Measurements from ENCODE around the gene DOLK. TPM values are rescaled to one million over a fixed set of nuclear protein-coding genes. Genes with fewer than 3 reads are reported as not detected.

DOLK gene
- polyA plus RNA-seq, 2 of the 4 experiments (the other 2 are of a cell fraction) = 22.8 to 25.4 TPM

DNA sequence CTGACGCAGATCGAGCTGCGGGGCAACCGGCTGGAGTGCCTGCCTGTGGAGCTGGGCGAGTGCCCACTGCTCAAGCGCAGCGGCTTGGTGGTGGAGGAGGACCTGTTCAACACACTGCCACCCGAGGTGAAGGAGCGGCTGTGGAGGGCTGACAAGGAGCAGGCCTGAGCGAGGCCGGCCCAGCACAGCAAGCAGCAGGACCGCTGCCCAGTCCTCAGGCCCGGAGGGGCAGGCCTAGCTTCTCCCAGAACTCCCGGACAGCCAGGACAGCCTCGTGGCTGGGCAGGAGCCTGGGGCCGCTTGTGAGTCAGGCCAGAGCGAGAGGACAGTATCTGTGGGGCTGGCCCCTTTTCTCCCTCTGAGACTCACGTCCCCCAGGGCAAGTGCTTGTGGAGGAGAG lies 31.2 kb downstream of the DOLK start:
- Histone ChIP-seq H3K4me2 (peak overlapping the region; percentile 57; the same call in 2 of the 3 replicates), H3K9me3 (no peaks in the 10 kb centered on the region), H3K4me3 (no peak overlapping the region), H3K4me1 (peaks cover 77% of the 10 kb centered on the region), H3K27ac (peak overlapping the region; percentile 76 to 84)
- 90% methylated on average over 14 of the region's 18 CpGs for WGBS (ENCODE audit: missing lambda C conversion rate)
- ChIA-PET POLR2A (no interaction called here), CTCF (interaction anchor here (0.8 to 4.3 kb wide), 4 partner anchors 9 to 40 kb away, joined by 3 to 37 read pairs (median 6); no protein-coding TSS in a partner anchor)
- DNase-seq (ENCODE audit: low read depth in 1 of 2, low spot score in 1 of 2) (no peak), ATAC-seq (no peak), FAIRE-seq (no peak)
- TF ChIP-seq HEYL (CRISPR knock-in tag; IDR thresholded peaks at IDR 0.05) (no peak), ZFP36 (IDR thresholded peaks at IDR 0.05; ENCODE audit: borderline replicate concordance, partially characterized antibody) (no peak), GATA3 (IDR thresholded peaks at IDR 0.05; ENCODE audit: borderline replicate concordance) (no peak), FOSB (CRISPR knock-in tag; IDR thresholded peaks at IDR 0.05) (no peak), ZC3H11A (IDR thresholded peaks at IDR 0.05) (no peak), HDAC2 (IDR thresholded peaks at IDR 0.05) (no peak), SREBF2 (IDR thresholded peaks at IDR 0.05) (no peak), EHF (CRISPR knock-in tag; IDR thresholded peaks at IDR 0.05) (no peak), RARB (CRISPR knock-in tag; IDR thresholded peaks at IDR 0.05) (no peak), NR3C1 (IDR thresholded peaks at IDR 0.05) (no peak)
- TF ChIP-seq, protein P1, sequence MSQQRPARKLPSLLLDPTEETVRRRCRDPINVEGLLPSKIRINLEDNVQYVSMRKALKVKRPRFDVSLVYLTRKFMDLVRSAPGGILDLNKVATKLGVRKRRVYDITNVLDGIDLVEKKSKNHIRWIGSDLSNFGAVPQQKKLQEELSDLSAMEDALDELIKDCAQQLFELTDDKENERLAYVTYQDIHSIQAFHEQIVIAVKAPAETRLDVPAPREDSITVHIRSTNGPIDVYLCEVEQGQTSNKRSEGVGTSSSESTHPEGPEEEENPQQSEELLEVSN (IDR thresholded peaks at IDR 0.05; ENCODE audit: borderline replicate concordance, low read depth) = no peak

DNA sequence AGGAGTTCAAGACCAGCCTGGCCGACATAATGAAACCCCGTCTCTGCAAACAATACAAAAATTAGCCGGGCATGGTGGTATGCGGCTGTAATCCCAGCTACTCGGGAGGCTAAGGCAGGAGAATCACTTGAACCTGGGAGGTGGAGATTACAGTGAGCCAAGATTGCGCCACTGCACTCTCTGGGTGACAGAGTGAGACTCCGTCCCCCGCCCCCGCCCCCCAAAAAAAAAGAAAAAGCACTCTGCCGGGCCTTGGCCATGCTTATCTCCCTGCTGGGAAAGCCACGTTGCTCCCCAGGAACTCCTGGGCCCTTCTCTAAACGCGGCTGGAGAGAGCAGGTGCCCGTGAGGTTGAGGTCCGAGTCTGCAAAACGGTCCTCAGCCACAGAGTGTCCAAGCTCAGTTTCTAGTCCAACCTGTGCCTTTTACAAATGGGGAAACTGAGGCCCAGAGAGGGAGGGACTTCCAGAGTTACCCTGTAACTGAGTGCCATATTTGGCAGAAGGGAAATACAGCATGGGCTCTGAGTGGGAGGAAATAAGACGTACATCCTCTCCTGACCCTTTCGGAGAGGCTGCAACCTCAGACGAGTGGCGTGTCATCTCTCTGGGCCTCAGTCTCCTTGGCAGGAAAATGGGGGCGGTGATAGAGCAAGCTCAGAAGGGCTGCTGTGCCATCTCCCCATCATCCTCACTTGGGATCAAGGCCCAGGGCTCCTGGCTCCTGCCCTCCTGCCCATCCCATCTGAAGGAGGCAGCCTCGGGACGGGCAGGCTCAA lies 33.2 kb downstream of the DOLK start:
- Histone ChIP-seq H3K4me3 (no peak overlapping the region), H3K9me3 (no peaks in the 10 kb centered on the region), H3K4me2 (peak overlapping the region; percentile 79), H3K4me1 (peaks cover 70% of the 10 kb centered on the region), H3K27ac (peak overlapping the region; percentile 91 to 97)
- WGBS (ENCODE audit: missing lambda C conversion rate) = 81% methylated on average over 18 of the region's 23 CpGs
- DNase-seq (ENCODE audit: low read depth in 1 of 2, low spot score in 1 of 2) (no peak), ATAC-seq (no peak), FAIRE-seq (no peak)
- POLR2A ChIA-PET = no interaction called here
- CTCF ChIA-PET = interaction anchor here (0.9 to 4.3 kb wide), 2 partner anchors 14 to 51 kb away, joined by 3 to 37 read pairs; no protein-coding TSS in a partner anchor
- TF ChIP-seq CEBPB (IDR thresholded peaks at IDR 0.05) (0 out of 4 replicates have a peak, but pooled peaks of 1 of the 2 experiments have one; percentile 34), POLR2A (IDR thresholded peaks at IDR 0.05; ENCODE audit: low read length) (no peak), CBX8 (IDR thresholded peaks at IDR 0.05) (no peak), CHD2 (IDR thresholded peaks at IDR 0.05; ENCODE audit: low read length, partially characterized antibody) (no peak), RFX5 (IDR thresholded peaks at IDR 0.05) (no peak)

DNA sequence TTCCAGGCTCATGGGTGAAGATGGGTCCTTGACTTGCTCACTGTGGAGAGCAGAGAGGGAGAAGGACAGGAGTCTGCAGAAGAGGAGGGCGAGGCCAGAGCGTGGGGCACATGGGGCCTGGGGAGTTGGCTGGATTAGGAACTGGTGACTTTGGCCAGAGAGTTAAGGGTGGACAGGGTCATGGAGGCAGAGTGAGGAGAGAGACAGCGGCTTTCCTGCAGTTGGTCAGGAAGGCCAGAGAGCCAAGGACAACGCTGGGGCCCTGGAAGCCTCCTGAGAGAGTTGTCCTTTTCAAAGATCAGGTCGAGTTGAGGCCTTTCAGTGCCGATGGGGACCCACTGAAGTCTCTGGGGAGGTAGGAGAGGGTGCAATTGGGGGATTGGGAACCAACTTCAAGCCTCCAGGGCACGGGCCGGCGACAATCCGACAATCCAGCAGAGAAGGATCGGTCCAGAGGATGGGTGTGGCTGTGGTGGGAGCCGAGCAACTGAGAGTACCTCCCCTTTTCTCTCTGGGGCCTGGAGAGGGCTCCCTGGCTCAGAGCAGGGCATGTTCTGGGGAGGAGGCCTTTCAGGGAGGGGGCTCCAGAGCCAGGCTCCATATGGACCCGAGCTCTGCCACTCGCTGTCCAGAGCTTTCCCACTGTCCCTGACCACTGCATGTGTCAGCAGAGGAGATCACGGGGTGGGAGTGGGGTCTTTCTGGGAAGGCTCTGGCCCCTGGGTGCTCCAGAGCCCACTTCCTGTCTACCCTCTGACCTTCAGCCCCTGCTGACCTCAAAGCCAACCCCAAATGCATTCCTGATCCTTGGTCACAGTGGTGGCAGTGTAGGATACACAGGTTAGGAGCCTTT lies 34.1 kb downstream of the DOLK start:
- FAIRE-seq (no peak), DNase-seq (ENCODE audit: low read depth in 1 of 2, low spot score in 1 of 2) (peak in 1 of 2 experiments; percentile 42), ATAC-seq (peak in 1 of 2 experiments; percentile 57; a peak in 3 of 6 replicates)
- Histone ChIP-seq H3K4me2 (peak overlapping the region; percentile 79), H3K4me1 (peaks cover 66% of the 10 kb centered on the region), H3K9me3 (no peaks in the 10 kb centered on the region), H3K4me3 (peak overlapping the region; percentile 21; the same call in 1 of the 3 replicates), H3K27ac (peak overlapping the region; percentile 91 to 97)
- TF ChIP-seq RFX5 (IDR thresholded peaks at IDR 0.05) = no peak
- ChIA-PET POLR2A (interaction anchor here (1.0 kb wide), 1 partner anchor 34 kb away, joined by 3 read pairs; no protein-coding TSS in a partner anchor), CTCF (interaction anchor here (0.9 to 4.3 kb wide), 8 partner anchors 7 to 50 kb away, joined by 3 to 37 read pairs (median 4); partner anchors contain the start of gene PHYHD1)
- WGBS (ENCODE audit: missing lambda C conversion rate) = 45% methylated on average over 13 of the region's 15 CpGs

DNA sequence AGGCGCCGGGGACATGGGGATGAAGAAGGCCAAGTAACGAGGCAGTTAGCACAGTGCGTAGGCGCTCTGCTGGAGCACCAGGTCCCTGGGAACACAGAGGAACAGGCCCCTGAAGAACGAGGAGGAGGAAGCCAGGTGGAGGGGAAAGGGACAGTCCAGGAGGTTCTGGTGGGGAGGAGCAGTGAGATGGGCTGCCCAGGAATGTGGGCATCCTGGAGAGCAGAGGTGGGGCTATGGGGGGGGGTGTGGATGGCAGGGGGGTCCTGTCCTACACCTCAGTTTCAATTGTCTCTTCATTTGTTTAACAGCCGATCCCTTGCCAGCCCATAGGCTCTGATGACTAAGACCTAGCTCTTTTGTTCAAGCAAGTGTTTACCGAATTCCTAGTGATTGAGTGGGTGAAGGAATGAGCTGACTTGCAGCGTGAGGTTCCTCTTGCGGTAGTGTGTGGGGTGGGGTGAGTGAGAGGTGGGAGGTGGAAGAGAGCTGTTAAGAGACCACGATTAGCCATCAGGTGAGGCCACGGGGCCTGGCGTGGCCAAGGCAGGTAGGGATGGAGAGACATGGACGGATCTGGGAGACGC lies 35.0 kb downstream of the DOLK start:
- ATAC-seq (peak; percentile 74 to 86), DNase-seq (ENCODE audit: low read depth in 1 of 2, low spot score in 1 of 2) (peak; percentile 93 to 97), FAIRE-seq (peak; percentile 74)
- peak overlapping the region; percentile 79 for H3K4me2 ChIP-seq
- H3K4me1 ChIP-seq = peaks cover 61% of the 10 kb centered on the region
- CTCF ChIA-PET = interaction anchor here (0.9 to 1.9 kb wide), 6 partner anchors 8 to 48 kb away, joined by 3 to 10 read pairs (median 4); partner anchors contain the start of gene PHYHD1
- H3K9me3 ChIP-seq = no peaks in the 10 kb centered on the region
- peak overlapping the region; percentile 21; the same call in 2 of the 3 replicates for H3K4me3 ChIP-seq
- POLR2A ChIA-PET = interaction anchor here (1.0 kb wide), 1 partner anchor 33 kb away, joined by 3 read pairs; no protein-coding TSS in a partner anchor
- WGBS (ENCODE audit: missing lambda C conversion rate) = 14% methylated on average over 15 of the region's 15 CpGs
- peak overlapping the region; percentile 91 to 97 for H3K27ac ChIP-seq
- TF ChIP-seq RCOR1 (IDR thresholded peaks at IDR 0.05; ENCODE audit: low read depth, low read length) (no peak), CEBPB (IDR thresholded peaks at IDR 0.05) (no peak), JUNB (IDR thresholded peaks at IDR 0.05) (peak; percentile 71), FOXS1 (CRISPR knock-in tag; IDR thresholded peaks at IDR 0.05) (no peak), HDAC2 (IDR thresholded peaks at IDR 0.05) (no peak), ZFP36 (IDR thresholded peaks at IDR 0.05; ENCODE audit: borderline replicate concordance, partially characterized antibody) (no peak), NFE2L2 (conservative IDR thresholded peaks at IDR 0.05; ENCODE audit: low read length) (no peak), ZNF302 (CRISPR knock-in tag; IDR thresholded peaks at IDR 0.05) (0 out of 2 replicates have a peak, but pooled peaks have one; percentile 46), TFCP2L1 (CRISPR knock-in tag; IDR thresholded peaks at IDR 0.05) (no peak), ZC3H11A (IDR thresholded peaks at IDR 0.05) (no peak), SMC3 (IDR thresholded peaks at IDR 0.05) (0 out of 3 replicates have a peak, but pooled peaks have one; percentile 14), HOXB5 (CRISPR knock-in tag; IDR thresholded peaks at IDR 0.05) (peak; percentile 69; the same call in 1 of the 2 replicates), POLR2A (IDR thresholded peaks at IDR 0.05; ENCODE audit: low read length) (no peak), PHF8 (IDR thresholded peaks at IDR 0.05; ENCODE audit: borderline replicate concordance, low read depth) (no peak), POLR2AphosphoS2 (conservative IDR thresholded peaks at IDR 0.05; ENCODE audit: low read length) (no peak)
- TF ChIP-seq, protein P1 (IDR thresholded peaks at IDR 0.05; ENCODE audit: borderline replicate concordance, low read depth) = peak; percentile 10; the same call in 1 of the 2 replicates
- TF ChIP-seq, protein P2, sequence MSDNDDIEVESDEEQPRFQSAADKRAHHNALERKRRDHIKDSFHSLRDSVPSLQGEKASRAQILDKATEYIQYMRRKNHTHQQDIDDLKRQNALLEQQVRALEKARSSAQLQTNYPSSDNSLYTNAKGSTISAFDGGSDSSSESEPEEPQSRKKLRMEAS (IDR thresholded peaks at IDR 0.05) = peak; percentile 79

All from A549 (cell line).